Fibroblast of mammary gland (primary cell): ENCODE results near the gene FAXC.

Experiments
- DNase-seq: peaks from one replicate; pipeline ENCODE4 v3.0.0-alpha.2; 2010; ENCODE audit warnings: low read depth
- H3K4me3 ChIP-seq: 2 replicates; pipeline ENCODE4 v1.5.1; 2011; ENCODE audit warnings: low read depth, mild to moderate bottlenecking, low read length, moderate library complexity; ENCODE audit not compliant: control insufficient read depth
- TF ChIP-seq, protein P1 (sequence below): conservative IDR thresholded peaks from 2 replicates; pipeline ENCODE4 v1.5.1; 2011; ENCODE audit warnings: low read depth, low read length, inconsistent platforms; ENCODE audit not compliant: control insufficient read depth, insufficient read depth

The FAXC gene

DNA sequence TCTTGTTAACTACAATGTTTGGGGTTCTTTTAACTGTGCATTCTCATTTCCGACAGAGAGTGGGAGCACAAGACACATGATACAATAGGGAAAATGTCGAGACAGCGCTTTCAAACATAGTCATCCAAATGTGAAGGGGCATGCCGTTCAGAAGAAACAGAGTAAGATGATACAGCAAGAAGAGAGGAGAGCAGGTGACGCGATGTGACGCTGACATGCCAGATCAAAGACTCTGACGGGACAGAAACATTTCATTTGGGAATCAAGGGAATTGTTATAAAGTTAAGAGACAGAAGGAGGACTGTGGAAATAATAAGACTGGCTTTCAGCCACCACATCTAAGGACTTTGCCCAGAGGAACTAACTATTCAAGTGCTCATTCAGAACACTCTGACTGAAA lies 117.4 kb downstream of the FAXC start:
- TF ChIP-seq, protein P1, sequence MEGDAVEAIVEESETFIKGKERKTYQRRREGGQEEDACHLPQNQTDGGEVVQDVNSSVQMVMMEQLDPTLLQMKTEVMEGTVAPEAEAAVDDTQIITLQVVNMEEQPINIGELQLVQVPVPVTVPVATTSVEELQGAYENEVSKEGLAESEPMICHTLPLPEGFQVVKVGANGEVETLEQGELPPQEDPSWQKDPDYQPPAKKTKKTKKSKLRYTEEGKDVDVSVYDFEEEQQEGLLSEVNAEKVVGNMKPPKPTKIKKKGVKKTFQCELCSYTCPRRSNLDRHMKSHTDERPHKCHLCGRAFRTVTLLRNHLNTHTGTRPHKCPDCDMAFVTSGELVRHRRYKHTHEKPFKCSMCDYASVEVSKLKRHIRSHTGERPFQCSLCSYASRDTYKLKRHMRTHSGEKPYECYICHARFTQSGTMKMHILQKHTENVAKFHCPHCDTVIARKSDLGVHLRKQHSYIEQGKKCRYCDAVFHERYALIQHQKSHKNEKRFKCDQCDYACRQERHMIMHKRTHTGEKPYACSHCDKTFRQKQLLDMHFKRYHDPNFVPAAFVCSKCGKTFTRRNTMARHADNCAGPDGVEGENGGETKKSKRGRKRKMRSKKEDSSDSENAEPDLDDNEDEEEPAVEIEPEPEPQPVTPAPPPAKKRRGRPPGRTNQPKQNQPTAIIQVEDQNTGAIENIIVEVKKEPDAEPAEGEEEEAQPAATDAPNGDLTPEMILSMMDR = no peak
- H3K4me3 ChIP-seq = no peak overlapping the region
- no peak for DNase-seq

DNA sequence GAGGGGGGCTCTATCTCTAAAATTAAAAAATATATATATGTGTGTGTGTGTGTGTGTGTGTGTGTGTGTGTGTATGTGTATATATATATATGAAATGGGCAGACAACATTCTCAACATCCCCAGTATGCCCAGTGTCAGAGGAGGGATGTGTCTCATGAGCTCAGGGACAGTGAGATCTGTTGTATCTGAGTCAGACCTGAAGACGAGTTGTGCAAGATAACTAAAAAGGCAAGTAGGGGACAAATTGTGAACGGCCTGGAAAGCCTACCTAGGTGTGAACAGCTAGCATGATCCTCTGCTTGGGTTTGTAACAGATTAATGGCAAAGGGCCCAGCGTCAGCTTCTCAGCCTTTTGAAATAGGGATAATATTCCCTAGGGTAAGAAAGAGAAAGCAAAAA lies 124.3 kb downstream of the FAXC start:
- DNase-seq = no peak
- TF ChIP-seq, protein P1 = no peak
- no peak overlapping the region for H3K4me3 ChIP-seq
